NCI-H1417 (cell line): ENCODE results near the gene PGP.
"Not testable (repeated sequence)": the region's sequence is repeated elsewhere in the genome, so short reads cannot be mapped to it uniquely, and the experiment has no call there.

Experiments
- DNase-seq, 3 experiments: peaks; one replicate each; lab custom pipeline; 2025; lab: John Stamatoyannopoulos, UW

The PGP gene

DNA sequence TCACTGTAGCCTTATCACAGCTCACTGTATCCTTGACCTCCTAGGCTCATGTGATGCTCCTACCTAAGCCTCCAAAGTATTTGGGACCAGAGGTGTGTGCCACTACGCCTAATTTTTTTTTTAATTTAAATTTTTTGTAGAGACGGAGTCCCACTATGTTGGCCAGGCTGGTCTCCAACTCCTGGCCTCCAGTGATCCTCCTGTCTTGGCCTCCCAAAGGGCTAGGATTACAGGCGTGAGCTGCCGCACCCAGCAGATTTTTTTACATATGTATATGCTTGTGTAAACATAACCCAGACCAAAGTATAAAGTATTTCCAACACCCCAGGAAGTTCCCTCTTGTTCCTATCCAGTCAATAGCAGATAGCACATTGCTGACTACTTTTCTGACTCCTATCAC is 1.7 kb upstream of the PGP start:
- no peak for DNase-seq

DNA sequence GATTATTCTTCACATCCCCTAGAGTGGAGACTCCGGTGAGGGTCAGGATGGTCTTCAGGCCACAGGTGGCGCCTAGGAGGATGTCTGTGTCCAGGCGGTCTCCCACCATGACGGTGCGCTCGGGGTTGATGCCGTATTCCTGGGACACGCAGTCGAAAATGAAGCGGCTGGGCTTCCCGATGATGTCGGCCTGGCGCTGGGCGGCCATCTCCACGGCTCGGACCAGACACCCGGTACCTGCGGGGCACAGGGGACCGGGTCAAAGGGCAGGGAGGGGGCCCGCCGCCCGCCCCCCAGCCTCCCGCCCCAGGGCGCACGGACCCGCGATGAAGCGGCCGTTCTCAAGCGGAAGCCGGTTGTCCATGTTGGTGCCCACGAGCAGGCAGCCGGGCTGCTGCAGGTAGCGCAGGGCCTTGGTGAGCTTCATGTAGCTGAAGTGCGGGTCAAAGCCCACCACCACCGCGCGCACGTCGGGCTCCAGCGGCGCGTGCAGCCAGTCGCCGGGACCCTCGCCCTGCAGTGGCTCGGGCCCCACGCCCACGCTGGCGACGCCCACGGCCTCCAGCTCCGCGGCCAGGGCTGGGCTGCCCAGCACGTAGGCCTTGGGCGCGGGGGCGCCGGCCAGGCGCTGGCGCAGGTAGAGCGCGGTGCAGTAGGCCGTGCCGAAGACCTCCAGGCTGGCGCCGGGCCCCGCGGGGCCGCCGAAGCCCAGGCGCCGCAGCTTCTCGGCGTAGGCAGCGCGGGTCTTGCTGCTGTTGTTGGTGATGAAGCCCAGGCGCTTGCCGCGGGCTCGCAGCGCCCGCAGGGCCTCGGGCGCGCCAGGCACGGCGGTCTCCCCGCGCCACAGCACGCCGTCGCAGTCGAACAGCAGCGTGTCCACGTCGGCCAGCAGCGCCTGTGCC is 572 bp downstream of the PGP start:
- peak in 2 of 3 experiments; percentile 41 to 79 for DNase-seq

DNA sequence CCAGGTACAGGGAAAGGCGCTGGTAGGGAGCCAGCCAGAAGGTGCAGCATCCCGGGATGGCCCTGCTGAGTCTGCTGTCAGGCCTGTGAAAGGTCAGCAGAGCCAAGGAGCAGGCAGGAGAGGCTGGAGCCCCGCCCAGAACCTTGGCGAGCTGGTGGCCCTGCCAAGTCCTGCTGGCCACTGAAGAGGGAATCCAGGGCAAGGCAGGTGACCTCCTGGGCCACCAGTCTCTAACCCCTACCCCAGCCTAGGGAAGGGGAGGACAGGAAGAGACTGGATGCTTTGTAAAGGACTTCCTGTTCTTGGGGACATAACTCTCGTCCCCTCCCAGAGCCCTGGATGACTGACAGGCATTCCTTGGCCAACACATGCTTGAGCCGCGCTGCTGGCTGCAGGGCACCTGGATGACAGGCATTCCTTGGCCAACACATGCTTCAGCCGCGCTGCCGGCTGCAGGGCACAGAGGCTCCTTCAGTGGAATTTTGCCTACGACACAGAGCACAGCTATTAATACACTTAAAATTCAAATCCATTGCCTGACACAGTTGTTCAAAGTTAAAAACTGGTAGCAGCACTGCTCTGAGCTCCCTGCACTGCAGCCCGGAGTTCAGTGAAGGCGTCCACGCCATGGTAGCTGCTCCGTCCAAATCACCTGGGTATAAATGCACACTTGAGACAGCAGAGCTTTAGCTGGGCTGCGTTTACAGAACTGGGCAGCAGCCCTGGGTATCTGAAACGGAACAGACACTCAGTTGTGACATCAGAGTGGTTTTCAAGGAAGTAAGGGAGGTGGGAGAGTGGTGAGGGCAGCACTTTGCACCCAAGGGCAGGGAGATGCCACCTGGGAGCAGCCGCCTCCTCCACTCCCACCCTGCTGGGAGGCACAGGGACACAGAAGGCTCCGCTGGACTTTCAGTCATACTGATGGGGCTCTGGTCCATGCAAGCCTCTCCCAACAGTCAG is 2.0 kb downstream of the PGP start:
- no peak for DNase-seq

DNA sequence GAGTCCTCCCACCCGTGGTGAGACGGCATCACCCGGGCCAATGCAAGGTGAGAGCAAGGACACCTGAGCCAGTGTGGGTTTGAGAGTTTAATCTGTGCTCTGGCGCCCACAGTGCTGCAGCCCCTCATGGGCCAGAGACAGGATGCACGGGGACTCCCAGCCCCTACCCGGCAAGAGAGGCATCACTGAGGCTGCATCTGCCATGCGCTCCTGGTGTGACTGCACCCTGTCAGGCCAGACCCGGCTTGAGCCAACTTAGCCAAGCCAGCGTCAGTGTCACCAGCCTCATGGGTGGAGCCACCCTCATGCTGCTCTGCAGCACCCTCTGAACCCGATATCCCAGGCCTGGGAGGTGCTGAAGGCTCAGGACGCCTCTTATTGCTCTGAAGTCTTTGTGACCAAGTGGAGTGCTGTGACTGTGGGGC is 2.7 kb downstream of the PGP start:
- no peak for DNase-seq

DNA sequence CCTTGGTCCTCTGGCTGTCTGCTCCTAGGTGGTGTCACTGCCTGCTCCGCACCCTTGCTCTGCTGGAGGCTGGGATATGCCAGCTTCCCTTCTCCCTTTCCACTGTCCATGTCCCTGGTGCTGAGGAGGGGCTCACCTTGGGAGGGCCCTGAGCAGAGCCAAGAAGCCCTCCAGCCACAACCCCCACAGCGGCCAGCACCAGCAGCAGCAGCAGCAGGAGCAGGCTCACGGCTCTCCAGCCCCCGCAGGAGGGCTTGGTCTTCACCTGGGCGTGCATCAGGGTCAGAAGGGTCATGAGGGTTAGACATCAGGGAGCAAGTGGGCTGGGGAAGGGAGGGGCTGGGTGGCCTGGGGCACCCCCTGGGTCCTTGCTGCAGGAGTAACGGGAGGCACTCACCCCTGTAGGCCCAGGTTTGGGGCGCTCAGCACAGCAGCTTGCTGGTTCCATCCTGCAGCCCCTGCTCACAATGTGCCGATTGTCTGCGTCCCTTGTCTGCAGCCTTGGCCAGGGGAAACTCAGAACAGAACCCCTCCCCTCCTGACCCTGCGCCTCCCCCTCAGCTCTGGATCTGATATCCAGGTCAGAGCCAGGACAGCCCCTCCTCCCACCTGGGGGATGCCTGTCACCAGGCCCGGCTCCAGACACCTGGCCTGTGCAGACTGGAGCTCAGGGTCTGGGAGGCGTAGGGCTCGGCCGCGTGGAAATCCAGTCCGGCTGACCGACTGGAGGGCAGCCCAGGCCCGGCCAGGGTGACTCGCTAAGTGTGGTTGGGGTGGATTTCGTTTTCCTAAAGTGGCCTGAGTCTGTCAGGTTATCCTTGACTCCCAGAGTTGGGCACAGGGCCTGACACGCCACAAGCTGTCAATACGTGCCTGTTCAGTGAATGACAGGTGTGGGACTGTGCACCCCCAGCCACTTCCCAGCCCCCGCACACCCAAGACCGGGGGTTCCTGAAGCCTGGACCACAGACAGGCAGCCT is 4.0 kb downstream of the PGP start, which contains the start of gene BRICD5:
BRICD5 (minus strand) TSS at position 478 of the 980 bp plus-strand sequence; CDS start at position 448, 30 bp downstream.
- no peak for DNase-seq

DNA sequence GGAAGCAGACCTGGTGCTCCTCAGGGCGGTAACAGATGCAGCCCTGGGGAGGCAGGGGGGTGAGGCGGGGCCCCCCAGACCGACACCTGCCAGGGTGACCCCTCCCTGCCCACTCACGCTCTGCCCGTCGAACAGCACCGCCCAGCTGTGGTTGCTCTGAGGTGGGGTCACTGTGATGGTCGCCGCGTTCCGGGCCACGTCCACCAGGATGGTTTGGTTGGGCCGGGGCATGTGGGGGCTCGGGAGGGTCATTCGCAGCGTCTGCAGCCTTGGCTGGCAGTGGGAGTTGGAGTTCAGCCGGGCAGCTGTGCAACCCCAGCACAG is 4.7 kb downstream of the PGP start:
- DNase-seq = no peak

DNA sequence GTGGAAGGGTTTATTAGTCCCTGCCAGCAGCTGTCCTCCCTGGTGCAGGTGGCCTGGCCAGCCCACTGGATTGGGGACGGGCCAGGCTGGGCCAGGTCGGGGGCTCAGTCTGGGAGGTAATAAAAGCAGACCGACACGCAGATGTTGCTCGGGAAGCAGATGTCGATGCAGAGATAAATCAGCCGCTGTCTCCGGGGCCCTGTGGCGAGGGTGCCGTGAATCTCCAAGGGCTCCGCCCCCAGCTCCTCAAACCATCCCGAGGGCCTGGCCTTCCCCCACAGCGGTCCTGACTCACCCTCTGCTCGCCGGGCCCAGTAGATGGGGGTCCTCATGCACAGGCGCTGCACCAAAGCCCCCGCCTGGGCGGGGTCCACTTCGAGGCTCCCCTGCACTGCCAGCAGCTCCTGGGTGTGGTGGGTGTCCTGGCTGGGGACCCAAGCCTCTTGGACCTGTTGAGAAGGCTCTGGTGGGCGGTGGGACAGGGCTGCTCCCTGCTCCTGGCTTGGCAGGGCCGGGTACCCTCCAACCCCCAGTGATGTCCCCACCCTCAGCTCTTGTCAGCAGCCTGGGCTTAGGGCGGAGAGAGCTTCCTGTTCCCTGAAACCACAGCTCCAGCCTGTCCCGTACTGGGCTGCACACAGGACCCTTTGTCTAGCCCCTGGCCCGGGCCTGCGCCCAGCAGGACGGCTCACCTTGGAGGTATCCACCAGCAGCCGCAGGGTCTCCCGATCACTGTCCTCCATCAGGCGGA is 5.2 kb downstream of the PGP start:
- no peak for DNase-seq

DNA sequence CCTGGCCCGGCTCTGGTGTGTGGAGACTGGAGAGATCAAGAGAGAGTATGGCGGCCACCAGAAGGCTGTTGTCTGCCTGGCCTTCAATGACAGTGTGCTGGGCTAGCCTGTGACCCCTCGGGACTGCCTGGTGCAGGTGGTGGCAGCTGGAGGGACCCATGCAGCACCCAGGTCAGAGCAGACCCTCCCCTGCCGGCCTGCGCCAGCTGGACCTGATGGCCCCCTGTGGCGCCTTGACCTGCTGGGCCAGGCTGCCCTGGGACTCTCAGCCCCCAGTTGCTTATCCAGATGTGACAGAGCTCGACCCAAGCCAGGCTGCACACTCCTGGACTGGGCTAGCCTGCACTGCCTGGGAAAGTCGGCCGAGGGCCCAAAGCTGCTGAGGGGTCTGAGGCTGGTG is 5.9 kb downstream of the PGP start:
- DNase-seq = no peak

DNA sequence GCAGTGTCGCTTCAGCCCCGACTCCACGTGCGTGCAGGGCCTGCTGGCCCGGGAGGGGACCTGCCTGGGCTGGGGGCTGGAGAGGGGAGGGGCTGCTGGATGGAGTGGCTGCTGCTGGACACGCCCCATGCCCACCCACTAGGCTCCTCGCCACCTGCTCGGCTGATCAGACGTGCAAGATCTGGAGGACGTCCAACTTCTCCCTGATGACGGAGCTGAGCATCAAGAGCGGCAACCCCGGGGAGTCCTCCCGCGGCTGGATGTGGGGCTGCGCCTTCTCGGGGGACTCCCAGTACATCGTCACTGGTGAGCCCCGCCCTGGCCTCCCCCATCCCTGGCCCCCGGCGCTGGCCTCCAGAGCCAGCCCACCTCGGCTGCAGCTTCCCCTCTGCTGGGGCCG is 6.3 kb downstream of the PGP start:
- DNase-seq = peak in 1 of 3 experiments; percentile 19

DNA sequence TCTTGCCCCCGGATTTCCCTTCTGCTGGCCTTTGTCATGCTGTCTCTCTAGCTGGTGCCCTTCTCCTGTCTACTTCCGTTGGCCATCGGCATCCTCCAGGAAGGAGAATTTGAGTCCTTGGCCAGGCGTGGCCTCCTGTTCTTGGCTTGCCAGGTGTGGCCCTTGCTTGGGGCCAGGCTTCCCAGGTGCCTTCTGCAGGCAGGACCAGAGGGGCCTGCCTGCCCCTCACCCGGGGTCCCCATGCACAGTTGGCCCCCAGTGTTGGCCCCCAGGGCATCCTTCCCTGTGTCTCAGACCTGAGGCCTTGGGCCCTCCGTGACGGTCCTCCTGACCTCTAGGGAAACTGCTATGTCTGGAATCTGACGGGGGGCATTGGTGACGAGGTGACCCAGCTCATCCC is 6.8 kb downstream of the PGP start:
- no peak for DNase-seq

DNA sequence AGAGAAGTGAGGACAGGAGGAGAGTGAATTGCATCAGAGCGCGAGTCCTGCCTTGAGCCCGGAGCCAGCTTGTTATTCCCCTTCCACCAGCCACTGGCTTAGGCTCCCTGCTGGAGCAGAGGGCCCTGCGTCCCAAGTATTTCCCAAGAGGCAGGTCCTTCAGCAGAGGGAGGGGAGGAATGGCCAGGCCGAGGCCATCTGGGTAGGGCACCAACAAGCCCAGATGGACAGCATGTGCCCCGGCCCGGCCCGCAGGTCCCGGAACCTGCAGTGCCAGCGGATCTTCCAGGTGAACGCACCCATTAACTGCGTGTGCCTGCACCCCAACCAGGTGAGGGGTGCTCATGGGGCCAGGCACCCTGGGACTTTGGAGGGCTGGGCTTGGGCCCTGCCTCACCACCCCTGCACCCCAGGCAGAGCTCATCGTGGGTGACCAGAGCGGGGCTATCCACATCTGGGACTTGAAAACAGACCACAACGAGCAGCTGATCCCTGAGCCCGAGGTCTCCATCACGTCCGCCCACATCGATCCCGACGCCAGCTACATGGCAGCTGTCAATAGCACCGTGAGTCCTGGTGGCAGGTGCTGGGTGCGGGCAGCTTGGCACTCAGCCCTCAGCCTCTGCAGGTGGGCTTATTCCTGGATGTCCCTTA is 7.7 kb downstream of the PGP start:
- no peak for DNase-seq

DNA sequence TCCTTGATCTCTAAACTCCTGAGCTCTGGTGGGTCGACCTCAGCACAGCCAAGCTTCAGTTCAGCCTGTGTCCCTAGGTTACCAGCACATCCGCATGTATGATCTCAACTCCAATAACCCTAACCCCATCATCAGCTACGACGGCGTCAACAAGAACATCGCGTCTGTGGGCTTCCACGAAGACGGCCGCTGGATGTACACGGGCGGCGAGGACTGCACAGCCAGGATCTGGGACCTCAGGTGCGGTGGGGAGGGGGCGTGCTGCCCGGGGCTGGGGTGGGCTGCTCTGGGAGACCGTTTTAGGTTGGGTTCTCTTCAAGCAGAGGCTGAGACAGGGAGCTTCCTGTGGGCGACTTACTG is 8.2 kb downstream of the PGP start:
- DNase-seq = no peak

DNA sequence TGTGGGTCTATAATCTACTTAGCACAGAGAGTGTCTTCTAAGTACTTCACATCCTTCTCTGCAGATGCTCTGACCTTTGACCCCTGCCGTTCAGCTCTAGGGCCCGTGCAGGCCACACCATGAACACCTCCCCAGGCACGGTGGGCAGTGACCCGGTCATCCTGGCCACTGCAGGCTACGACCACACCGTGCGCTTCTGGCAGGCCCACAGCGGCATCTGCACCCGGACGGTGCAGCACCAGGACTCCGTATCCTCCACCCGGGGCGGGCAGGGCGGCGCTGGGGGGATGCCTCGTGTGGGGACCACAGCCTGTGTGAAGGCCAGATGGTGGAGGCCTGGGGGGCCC is 8.7 kb downstream of the PGP start:
- DNase-seq = no peak

DNA sequence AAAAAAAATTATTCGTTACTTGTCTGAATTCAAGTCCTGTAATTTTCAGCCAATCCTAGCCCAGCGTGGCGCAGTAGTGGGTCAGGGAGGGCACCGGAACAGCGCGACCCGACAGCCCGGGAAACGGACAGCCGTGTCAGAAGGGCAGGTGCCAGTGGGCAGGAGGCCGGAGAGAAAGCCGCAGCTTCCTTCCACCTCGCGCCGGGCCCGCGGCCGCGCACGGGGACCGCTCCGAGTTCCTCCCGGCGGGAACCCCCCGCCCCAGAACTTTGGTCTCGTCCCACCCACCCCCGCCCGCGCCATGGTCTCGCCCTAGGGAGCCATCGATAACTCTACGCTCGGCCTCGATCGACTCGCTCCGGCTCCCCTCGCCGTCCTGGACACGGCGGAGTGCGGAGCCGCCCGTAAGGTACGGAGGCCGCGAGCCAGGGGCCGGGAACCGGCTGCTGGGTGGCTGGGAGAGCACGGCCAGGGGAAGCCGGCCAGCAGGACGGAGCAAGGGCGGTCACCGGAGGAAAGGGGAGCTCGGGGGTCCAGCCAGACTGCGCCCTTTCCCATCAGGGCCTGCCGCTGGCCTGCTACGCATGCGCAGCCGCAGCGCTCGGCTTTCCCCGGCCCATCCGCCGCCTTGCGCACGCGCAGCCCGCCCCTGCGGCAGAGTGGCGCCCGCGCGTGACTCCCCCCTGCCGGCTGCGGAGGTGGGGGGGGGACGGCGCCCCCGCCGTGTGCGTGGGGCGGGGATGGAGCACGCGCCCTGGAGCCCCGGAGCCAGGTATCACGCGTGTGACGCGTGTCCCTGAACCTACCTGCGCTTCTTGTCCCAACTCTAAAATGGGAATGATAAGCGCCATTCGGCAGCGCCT is 9.3 kb downstream of the PGP start, which contains the start of gene MLST8:
MLST8 (plus strand) TSS at position 351 of the 863 bp plus-strand sequence. CDS start 632 bp downstream, outside the sequence.
- DNase-seq = peak; percentile 94 to 96 (median 94)

DNA sequence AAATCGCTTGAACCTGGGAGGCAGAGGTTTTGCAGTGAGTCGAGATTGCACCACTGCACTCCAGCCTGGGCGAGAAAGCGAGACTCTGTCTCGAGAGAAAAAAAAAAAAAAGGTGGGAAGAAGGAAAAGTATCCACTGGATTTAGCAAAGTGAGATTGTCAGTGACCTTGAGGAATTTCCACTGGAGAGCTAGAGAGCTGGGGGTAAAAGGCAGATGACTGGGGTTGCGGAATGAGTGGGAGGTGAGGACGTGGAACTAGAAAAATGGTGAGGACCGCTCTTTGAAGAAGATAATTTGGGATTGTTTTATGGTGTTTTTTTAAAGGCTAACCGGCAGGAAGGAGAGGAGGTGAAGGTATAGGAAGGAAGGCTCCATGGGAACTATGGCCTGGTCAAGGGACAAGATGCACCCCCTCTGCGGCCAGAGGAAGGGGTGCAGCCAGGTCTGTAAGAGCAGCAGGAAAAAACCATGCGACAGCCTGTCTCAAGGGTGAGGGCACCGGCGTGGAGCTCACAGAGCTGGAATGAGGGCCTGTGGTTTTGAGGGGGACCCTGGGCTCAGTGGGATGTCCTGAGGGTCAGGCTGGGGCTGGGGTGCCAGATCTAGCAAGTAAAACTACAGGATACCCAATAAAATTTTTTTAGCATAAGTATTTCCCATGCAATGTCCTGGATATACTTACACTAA is 10.1 kb downstream of the PGP start:
- no peak for DNase-seq

DNA sequence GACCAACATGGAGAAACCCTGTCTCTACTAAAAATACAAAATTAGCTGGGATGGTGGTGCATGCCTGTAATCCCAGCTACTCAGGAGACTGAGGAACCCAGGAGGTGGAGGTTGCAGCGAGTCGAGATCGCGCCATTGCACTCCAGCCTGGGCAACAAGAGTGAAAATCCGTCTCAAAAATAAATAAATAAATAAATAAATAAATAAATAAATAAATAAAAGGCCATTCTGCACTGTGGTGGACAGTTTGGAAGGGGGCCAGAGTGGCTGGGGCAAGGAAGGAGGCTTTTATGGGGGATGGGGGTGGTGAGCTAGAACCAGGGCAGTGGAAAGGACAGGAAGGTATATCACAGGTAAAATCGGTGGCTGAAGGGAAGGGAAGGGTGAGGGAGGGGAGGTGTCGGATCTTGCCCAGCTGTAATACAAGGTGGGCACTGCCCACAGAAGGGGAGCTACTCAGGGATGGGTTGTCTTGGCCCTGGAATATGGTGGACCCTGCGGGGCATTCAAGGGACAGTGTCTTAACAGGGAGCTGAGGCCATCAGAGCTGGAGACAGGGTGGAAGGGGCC is 11.4 kb downstream of the PGP start:
- DNase-seq = not testable (repeated sequence)

DNA sequence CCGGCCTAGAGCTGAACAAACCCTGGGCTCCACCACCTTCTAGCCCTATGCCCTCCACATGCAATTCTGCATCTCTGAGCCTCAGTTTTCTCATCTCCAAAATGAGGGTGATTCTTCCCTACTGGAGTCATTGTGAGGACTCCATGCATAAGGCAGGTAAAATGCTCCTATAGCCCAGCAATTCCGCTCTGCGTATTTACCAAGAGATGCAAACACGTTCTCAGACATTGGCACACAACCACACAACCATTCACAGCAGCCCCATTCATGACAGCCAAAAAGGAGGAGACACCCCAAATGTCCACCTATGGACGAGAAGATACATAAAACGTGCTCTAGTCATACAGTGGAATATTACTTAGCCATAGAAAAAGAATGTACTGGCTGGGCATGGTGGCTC is 14.3 kb downstream of the PGP start:
- no peak for DNase-seq

DNA sequence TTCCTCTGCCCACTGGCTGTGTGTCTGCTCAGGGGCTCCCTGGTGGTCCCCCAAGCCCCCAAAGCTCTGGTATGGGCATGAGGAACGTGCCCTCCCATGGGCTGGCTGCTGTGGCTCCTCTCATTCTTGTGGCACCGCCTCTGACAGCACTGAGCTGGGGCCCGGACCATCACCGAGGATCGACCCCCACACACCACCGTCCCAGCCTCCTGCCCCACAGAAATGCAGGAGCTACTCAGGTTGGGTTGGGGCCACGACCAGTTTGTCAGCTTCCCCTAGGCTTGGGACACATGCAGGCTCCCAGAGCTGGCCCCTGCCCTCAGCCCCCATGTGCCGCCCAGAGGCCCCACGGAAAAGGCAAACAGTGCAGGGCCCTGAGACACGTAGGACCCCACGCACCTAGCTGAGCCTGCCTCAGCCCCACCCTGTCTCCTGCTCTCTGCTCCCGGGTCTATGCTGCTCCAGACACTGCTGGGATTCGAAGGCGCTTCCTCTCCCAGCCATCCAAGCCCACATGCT is 15.0 kb downstream of the PGP start:
- no peak for DNase-seq
